HL-60/S4 (cell line): ENCODE results near the gene SNCA.

Experiments used
- in situ Hi-C: fragments of 300-500 bp; cut with MboI; formaldehyde crosslinking; loops from 2 replicates; pipeline ENCODE4 v1.14.3; 2022; ENCODE audit warnings: low sequenced_read_pairs

Gene SNCA

DNA sequence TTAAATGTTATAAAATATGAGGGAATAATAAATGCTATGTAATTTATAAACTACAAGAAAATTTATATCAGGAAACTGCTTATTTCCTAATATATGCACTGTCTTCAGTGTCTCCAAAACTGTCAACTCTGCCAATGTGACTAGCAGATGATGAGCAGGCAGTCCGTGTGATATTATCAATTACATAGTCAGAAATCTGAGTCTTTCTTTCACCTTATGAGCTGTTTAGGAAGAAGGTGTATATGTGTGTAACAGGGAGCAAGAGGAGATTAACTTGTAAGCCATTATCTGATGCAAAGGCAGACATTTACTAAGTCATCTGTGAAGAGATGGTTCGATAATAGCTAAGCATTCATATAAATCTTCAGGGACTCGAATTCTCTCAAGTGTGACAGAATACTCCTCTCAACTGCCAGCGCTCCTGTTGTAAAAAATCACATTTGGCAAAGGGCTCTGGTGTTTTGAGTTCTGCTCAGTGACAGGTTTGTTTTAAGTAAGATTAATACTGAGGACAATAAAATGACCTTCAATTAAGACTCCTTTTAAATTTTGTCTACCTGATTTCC, 79.7 kb downstream of the SNCA start:
- in situ Hi-C loops: no loop called here

DNA sequence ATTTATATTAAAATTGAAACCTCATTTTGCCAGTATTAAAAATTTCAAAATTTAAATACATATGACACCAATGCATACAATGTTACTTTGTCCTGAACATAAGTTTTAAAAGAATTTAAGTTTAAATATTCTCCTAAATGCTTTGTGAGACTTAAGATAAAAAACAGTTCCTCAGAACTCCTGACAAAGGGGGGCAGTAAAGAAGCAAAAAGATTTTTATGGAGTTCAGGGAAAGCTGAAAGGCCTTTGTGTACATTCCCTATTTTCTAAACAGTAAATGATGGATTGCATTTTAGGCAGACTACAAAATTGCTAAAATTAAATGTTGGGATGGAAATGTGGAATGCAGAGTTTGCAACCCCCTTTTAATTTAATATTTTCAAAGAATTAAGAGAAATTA, 81.7 kb downstream of the SNCA start:
- in situ Hi-C loops: no loop called here

DNA sequence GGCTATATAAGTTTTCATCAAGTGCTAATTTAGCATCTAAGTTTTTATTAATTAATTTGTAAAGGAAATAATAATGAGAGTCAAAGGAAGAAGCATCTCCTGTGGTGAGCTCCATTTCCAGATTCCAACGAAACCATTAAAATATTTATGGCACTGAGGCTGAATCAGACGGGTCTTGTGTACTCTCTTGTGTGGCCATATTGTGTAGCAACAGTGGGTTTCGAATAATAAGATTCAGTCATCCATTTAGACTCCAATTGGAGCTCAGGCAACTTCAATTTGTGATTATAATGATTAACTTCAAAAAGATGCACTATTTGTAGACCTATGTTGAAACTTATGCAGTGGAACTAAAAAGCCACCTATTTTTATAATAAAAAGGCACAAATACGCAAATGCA, 82.4 kb downstream of the SNCA start:
- in situ Hi-C loops: no loop called here

DNA sequence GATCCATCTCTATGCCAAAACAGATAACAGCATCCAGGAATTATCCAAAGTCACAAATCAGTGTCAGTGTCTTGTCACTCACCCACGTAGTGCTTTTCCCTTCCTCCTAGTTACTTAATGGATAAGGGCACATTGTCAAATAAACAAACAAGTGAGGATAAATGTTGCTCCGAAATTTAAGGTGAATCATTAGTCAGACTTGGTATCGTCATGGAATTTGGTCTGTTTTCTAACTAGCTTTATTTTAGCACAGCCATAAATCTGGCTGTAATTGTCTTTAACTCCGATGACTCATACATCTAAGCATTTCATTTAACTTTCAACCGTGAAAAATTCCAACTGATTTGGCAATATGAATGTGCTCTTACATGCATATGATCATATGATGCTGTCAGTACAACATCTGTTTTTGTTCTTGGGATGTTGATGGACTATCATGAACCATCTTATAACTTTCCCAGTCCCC, 83.3 kb downstream of the SNCA start:
- in situ Hi-C loops: no loop called here

DNA sequence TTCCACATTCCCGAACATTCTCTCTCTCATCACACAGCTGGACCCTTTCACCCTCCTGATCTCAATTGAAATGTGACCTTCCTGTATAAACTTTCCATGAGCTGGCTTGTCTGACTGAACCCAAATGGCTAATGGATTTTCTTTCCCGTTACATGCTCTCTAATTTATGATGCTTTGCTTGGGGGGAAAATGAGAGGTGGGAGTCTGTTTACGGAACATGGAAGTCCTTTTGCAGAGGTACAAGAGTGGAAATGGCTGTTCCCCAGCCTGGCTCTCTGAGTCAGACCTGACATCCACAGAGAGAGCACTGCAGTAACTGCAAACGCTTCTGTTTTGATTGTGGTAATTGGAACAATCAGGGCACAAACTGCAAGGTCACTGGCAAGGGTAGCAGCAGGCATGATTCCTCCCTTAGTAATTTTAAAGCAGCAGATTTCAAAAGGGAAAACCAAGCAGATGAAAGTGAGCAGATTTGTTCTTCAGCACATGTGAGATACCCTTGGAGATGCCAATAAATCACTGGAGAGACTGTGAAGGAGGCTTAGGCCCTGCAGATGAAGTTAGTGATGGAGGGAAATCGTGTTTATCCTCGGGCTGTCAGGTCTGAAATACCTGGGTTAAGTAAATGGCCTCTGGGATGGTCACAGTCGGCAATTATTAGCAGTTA, 83.9 kb downstream of the SNCA start:
- in situ Hi-C loops: no loop called here

DNA sequence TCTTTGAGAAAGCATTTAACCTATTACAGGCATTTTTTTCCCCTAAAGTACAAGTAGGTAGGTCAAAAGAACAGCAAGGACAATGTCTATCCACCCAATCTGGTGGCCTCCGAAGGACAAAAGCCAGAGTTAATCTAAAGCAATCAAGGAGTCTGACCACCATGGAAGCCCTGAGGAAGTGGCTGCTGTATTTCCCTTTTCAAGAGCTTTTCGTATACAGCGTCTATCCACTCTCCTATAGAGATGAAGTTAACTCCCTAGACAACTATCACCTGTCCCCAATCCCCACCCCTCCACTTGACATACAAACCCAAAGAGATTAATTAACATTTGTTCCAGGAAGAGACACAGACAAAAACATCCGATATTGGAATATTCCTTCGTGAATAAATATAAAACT, 85.5 kb downstream of the SNCA start:
- in situ Hi-C loops: no loop called here

DNA sequence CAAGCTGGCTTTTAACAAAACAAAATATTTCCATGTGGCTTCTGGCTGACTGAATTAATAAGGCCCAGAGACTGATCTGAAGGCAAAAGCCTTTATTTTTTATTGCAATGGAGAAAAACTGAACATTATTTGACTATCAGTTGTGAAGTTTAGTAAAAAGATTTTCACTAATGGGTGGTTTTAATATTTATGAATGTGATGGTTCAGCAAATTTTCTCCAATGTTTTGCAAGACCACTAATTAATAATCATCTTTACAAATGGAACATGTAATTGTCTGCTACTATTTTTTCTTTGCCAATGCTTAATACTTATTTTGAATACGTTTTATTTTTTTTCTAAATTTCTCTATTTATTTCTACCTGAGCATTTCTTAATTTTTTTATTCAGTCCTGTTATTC, 90.6 kb downstream of the SNCA start:
- in situ Hi-C loops: no loop called here

DNA sequence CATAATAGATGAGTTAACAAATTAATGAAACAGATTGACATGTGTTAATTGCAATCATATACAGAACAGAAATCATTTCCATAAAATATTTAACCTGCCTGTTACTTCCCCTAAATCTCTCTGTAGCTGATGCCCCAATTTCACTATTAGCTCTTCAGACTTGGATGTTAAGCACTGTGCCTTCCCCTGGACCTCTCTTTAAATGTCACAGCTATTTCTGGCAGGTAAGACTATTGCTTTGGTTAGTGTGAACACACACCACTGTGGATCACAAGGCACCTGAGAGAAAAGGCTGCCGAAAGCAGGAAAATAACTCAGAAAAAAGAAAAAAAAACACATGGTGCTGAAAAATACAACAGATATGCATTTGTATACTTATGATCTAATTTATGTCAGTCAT, 91.3 kb downstream of the SNCA start:
- in situ Hi-C loops: no loop called here

DNA sequence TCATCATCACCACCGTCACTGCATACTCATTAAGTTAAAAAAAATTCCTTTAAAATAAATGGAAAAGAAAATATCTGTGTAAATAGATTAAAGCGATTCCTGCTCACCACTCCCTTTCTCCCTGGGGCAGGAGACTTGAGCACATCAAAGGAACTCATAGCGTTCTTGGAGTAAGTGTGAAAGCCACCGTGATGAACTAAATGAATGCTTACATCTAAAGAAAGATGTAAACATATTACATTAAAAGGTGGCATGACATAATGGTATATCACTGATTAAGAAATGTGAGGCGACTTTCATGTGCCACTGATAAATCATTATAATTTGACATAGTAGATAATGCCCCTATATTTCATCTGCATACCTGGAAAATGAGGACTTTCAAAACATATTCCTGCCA, 92.0 kb downstream of the SNCA start:
- in situ Hi-C loops: no loop called here

DNA sequence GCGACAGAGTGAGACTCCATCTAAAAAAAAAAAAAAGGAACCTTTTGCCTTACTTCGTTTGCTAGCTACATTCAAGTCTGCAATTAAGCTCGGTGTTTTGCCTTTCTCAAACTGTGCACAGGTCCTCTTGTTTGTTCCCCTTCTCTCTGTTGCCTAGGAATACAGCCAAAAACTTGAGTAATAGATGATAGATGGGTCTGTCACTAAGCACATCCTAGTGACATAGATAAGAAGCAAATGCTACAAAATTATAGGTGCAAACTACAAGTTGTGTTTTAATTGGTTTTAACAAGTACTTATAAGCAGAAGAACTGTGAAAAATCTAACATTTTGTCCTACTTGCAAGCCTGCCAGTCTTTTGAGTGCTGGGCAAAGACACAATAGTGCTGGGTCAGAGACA, 95.2 kb downstream of the SNCA start:
- in situ Hi-C loops: no loop called here

DNA sequence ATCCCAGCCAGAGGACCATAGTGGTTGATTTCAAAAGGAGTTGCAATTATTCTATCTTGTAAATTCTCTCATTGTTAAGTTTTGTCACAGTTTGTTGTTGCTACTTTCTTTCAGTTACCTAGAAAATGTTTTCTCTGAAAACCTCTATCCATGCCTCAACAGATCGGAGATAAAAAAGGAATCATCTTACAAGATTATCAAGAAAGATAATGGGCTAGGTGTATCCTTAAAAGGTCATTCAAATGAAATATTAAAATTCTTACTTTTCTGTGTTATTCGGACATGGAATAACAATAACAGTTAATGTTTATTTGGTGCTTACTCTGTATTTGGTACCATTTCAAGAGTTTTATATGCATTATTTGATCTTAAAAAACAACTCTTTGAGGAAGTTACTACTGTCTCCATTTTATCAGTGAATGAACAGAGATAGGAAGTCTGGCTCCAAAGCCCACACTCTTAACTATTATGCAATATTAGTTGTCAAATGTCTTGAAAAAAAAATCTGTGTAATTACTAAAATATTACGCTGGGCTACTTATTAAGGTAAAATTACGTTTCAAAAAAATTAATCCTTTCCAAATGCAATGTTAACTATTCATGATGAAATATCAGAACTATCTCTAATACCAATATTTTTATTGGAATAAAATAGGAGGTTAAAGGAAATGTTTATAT, 97.5 kb downstream of the SNCA start:
- in situ Hi-C loops: no loop called here

DNA sequence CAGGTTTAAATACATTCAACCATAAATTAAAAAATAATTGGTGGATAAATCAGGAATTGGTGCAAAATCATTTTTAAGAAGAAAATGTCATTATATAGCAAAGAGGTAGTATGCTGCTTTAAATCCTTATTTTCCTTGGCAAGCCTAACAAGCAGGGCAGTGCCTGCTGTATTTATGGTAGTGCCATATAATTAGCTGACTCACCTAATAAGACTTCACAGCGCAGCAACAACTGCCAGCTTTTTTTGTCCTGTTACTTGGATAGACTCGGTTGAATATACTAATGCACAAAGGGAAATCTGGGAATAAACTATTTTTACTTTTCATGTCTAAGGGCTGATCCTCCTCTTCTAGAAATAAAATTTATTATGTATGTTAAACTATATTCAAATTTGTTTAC, 99.1 kb downstream of the SNCA start:
- in situ Hi-C loops: no loop called here

DNA sequence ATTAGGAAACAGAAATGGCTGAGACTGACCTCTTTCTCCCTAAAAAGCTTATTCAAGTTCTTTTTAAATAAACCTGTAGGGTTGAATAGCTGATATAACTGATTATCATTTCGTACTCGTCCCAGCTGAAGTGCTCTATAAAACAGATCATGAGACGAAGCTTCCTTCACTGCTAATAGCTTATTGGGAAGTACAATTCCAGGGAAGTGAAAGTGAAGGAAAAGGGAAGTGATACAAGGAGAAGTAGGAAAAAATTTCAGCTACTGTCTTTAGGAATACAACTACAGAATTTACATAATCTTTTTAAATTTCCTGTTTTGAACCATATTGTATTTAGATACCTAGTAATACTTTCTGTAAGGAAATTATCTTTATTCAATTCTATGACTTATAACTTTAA, 103.0 kb downstream of the SNCA start:
- in situ Hi-C loops: no loop called here

DNA sequence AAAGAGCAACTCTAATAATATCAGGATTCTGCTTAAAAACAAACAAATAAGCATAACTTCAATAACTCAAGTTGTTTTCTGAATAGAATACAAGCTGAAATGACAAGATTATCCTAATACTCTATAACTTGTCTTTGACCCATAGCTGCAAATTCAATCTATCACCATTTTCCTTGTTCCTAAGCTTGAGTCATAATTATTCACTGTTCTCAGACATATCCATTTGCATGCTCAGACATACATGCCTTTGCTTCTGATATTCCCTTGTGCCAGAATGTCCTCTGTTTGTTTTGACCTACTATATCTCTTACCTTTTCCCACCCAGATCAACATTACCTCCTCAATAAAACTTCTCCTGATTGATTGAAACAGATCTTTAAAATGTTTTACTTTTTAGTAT, 109.7 kb downstream of the SNCA start:
- in situ Hi-C loops: no loop called here

DNA sequence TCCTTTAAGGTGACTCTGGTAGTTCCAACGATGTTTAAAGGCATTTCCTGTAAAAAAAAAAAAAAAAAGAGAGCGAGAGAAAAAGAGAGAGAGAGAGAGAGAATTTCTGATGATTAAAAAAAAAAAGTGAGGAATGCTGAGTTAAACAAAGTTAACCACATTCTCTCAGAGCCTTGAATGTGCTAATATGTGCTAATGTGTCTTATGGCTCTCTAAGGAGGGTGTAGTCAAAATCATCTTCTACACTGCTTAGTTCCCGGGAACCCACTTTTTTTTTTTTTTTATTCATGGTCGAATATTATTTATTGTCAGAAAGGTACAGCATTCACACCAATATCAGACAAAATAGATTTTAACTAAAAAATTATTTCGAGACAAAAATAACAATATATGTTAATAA, 111.7 kb downstream of the SNCA start:
- in situ Hi-C loops: no loop called here

DNA sequence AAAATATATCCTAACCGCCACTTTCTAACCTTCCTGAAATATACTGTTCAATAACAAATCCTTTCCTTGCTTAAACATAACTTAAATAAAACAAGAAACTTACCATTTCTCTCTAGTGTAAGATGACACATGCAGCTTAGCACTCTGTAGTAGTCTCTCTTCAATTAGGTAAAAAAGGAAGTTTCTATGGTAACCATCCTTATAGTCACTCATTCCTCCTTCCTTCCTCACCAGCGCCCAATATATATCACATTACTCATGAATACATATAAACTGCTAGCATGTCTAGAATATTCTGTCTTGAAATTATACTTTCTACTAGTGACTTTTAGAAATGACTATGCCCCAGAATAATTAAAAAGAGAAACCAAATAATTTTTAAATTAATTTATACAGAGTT, 112.2 kb downstream of the SNCA start:
- in situ Hi-C loops: no loop called here

DNA sequence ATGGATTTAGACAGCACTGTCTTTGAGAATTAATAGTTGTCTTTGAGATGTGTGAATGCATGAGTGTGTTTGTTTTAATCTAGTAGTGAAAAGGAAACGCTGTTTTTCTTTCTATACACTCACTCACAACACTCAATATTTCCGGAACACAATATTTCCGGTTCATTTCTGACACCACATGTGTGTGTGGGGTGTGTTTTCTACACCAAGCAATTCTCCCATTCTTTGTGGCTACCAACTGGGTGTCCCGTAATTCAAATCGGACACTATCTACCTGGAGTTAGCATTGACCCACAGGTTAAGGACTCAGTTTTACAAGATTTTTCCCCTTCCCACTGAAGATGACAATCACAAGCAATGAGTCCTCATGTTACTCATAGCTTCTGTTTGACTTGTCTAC, 113.9 kb downstream of the SNCA start:
- in situ Hi-C loops: no loop called here

DNA sequence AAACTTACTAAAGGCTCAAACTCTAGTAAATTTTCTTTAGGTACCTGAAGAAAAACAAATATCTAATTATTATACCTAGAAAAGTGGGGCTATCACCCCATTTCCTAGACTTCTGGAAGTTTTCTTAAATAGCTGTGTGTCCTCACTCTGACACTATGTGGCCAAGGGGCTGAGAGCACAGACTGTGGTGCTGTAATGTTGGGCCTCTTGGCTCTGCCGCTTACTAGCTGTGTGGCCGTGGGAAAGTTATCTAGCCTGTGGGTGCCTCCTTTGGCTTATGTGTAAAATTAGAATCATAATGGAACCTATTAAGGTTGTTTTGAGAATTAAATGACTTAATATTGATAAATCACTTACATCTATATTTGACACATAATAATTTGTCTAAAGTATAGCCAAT, 114.4 kb downstream of the SNCA start:
- in situ Hi-C loops: no loop called here

DNA sequence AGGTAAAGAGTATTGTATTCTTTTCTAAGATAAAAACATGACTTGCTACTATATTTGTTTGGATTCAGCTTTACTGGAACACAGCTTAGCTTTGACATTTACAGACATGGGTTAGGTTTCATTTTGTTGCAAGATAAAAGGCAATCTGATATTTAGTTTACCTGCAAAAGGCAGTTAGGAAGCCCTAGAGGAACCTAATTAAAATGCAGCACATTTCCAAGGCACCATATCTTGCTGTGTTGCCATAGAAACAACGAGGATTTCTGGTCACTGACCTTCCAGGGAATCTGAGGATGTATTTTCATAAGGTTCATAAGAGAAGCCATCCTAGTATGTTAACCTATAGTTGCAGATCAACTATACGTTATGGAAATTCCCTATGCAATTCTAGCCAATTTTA, 116.0 kb downstream of the SNCA start:
- in situ Hi-C loops: no loop called here

DNA sequence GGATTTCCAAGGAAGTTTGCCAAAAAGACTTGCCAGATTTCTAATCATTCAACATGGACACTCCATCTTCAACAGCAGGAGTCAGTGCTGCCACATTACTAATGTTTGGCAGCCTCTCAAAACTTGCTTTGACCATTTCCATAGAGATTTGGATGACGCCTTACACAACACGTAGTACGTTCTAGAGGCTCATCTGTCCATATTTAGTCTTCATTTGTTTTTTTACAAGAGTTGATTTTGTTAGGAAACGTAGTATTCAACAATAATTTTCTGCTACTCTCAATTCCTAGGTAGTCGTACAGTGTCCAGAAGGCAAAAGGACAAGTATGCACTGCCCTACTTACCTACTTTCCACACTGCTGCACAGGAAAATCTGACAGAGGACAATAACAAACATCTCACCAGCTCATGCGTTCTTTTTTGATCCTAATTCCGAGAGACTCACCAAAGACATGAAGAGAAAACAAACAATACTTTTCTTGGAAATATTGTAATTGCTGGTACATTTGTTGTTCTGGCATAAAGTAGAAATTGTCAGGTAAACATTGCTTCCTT, 117.3 kb downstream of the SNCA start:
- in situ Hi-C loops: no loop called here

DNA sequence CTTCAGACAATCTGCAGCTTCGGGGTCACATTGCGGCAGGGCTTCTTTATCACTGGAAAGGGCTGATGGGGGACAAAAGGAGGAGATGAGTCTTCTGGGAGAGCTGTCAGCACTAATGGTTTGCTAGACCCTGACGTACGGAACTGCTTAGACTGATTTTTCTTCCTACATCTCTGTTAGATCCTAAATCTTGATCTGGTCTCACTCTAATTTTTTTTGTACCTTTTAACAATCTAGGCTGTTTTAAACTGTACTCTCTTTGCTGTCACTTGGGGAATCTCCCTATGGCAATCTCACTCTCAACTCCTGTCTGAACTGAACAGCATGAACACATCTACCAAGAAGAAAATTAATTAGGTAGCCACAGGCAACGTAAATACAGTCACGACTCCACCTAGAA, 120.1 kb downstream of the SNCA start:
- in situ Hi-C loops: no loop called here

DNA sequence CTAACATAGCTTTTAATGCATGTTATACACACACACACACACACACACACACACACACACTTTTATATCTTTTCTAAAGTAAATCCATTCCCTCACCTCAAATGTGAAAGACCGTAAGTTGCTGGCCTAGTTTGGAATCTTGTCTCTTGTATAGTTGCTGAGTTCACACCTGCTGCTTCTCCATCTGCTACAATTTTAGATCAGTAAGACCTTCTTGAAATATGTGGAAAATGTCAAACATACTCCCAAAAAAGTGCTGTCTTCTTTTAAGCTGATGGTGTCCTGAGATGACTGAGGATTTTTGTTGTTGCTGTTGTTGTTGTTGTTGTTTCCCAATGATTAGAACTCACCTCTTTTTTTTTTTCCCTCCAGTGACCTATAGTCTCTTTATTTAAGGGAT, 121.3 kb downstream of the SNCA start:
- in situ Hi-C loops: no loop called here
